ENCODE results near the gene MUC12.
"Not testable (repeated sequence)": the region's sequence is repeated elsewhere in the genome, so short reads cannot be mapped to it uniquely, and the experiment has no call there.

DNA sequence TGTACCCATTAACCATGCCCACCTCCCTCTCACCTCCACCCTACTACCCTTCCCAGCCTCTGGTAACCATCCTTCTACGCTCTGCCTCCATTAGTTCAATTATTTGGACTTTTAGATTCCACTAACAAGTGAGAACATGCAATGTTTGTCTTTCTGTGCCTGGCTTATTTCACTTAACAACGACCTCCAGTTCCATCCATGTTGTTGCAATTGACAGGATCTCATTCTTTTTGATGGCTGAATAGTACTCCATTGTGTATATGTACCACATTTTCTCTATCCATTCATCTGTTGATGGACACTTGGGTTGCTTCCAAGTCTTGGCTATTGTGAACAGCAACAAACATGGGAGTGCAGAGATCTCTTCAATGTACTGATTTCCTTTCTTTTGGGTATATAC is 38.0 kb downstream of the MUC12 start:
- TF ChIP-seq POLR2A (IDR thresholded peaks at IDR 0.05; ENCODE audit: control extremely low read depth in 1 of 2, low read depth in 2 of 2, low read length in 2 of 2); EGR1 (IDR thresholded peaks at IDR 0.05; ENCODE audit: borderline replicate concordance, low read depth, low read length): not testable (repeated sequence)
